Ovary (tissue), 3 donors: ENCODE data around the gene DRD5.

Experiments used
- EP300 ChIP-seq: sonication (generic); formaldehyde crosslinking; IDR thresholded peaks from one replicate; pipeline ENCODE4 v1.6.1; 2017; ENCODE audit warnings: antibody characterized with exemption
- POLR2A ChIP-seq: fragments of 450-650 bp; IDR thresholded peaks from one replicate; pipeline ENCODE4 v1.6.1; 2017; ENCODE audit warnings: antibody characterized with exemption, mild to moderate bottlenecking, moderate library complexity
- TF ChIP-seq, protein P1 (sequence below), 3 donors: fragments of 450-650 bp in 2 of 3; fragments of 200-600 bp in 1 of 3; IDR thresholded peaks; one replicate each; pipeline versions ENCODE4 v1.5.1 to v1.8.0; 2016 to 2022; ENCODE audit warnings: antibody characterized with exemption in 3 of 3, mild to moderate bottlenecking in 1 of 3
- donor health status: DM: no; HTN: no; CAD: no.

DNA sequence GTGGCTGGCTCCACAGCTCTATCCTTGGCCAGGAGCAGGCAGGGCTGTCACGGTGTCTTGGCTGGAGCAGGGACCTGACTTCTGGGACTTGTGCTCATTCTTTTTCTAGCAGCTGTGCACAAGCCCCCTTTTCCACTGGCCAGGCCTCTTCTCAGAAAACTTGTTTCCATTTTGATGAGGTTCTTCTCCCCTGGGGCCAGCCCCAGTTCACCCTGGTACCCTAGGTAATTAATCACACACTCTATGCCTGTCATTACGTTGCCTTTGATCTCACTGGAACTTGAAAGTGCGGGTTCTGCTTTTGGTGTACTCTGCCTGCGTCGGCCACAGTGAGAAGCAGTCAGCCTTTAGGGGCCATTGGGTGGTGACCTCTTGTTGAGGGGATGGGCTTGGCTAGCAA, 26.6 kb downstream of the DRD5 start:
- TF ChIP-seq, protein P1, sequence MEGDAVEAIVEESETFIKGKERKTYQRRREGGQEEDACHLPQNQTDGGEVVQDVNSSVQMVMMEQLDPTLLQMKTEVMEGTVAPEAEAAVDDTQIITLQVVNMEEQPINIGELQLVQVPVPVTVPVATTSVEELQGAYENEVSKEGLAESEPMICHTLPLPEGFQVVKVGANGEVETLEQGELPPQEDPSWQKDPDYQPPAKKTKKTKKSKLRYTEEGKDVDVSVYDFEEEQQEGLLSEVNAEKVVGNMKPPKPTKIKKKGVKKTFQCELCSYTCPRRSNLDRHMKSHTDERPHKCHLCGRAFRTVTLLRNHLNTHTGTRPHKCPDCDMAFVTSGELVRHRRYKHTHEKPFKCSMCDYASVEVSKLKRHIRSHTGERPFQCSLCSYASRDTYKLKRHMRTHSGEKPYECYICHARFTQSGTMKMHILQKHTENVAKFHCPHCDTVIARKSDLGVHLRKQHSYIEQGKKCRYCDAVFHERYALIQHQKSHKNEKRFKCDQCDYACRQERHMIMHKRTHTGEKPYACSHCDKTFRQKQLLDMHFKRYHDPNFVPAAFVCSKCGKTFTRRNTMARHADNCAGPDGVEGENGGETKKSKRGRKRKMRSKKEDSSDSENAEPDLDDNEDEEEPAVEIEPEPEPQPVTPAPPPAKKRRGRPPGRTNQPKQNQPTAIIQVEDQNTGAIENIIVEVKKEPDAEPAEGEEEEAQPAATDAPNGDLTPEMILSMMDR (IDR thresholded peaks at IDR 0.05): no peak
- TF ChIP-seq POLR2A (no peak), EP300 (no peak)
